ENCODE measurements around the gene TRAF3IP3. TPM values are rescaled to one million over a fixed set of nuclear protein-coding genes. Genes with fewer than 3 reads are reported as not detected.

The TRAF3IP3 gene
- total and polyA plus RNA-seq, 2 donors (not counting 1 experiment from before 2014, with no cell fraction given), result 262 to 344 TPM

GRCh38 chr1:209755256-209755655, 597 bp upstream of the TRAF3IP3 start:
- Histone ChIP-seq H2AFZ (ENCODE audit: insufficient read depth, low read depth, low read length, poor library complexity, severe bottlenecking) (peak overlapping the region; percentile 68), H3K27me3 (replicated peaks in 1 of 4; ENCODE audit: control extremely low read depth in 1 of 4, control insufficient read depth in 3 of 4, insufficient read depth in 4 of 4, low read length in 3 of 4) (no peaks in the 10 kb centered on the region), H3K4me3 (ENCODE audit: control extremely low read depth in 1 of 5, extremely low read depth in 1 of 5, insufficient read depth in 1 of 5, low read depth in 2 of 5, low read length in 4 of 5) (peak overlapping the region in 2 of 5 experiments; percentile 59 to 80), H4K20me1 (ENCODE audit: control insufficient read depth, insufficient read depth, low read length, poor library complexity, severe bottlenecking) (peaks cover 26% of the 10 kb centered on the region), H3K9ac (ENCODE audit: low read length) (peak overlapping the region; percentile 84), H3K4me1 (ENCODE audit: control insufficient read depth in 2 of 2, insufficient read depth in 2 of 2, low read length in 2 of 2) (peaks cover 62 to 79% of the 10 kb centered on the region in 2 donors), H3K36me3 (replicated peaks in 1 of 2; ENCODE audit: control extremely low read depth in 1 of 2, control insufficient read depth in 1 of 2, extremely low read depth in 1 of 2, insufficient read depth in 2 of 2, low read length in 1 of 2) (peaks cover 2 to 24% of the 10 kb centered on the region in 2 experiments), H3K27ac (ENCODE audit: low read length in 2 of 2) (peak overlapping the region; percentile 67 to 86), H3K9me3 (ENCODE audit: control extremely low read depth in 1 of 3, control insufficient read depth in 2 of 3, insufficient read depth in 1 of 3, low read length in 2 of 3) (no peaks in the 10 kb centered on the region), H3K79me2 (ENCODE audit: control insufficient read depth, insufficient read depth, low read length) (peaks cover 50% of the 10 kb centered on the region), H3K4me2 (replicated peaks; ENCODE audit: low read depth, low read length, poor library complexity, severe bottlenecking) (peak overlapping the region; percentile 72)
- H3K4me1 Mint-ChIP-seq, result peaks cover 66% of the 10 kb centered on the region
- H3K9me3 Mint-ChIP-seq (ENCODE audit: insufficient read depth), result no peaks in the 10 kb centered on the region
- H3K27ac Mint-ChIP-seq, result peak overlapping the region; percentile 95
- ChIA-PET CTCF (interaction anchor here (0.9 to 3.5 kb wide), 8 partner anchors 11 to 185 kb away, joined by 3 to 14 read pairs (median 6); partner anchors contain the start of genes C1orf74 and UTP25), POLR2A (interaction anchor here (0.9 to 4.0 kb wide), 6 partner anchors 13 to 1674 kb away, joined by 3 to 40 read pairs (median 6); partner anchors contain the start of genes C1orf74, IRF6 and UTP25)
- ATAC-seq (ENCODE audit: low read depth) (no peak), DNase-seq (no peak)
- H3K4me3 Mint-ChIP-seq, result peak overlapping the region; percentile 92
- H3K27me3 Mint-ChIP-seq, result no peaks in the 10 kb centered on the region
- intact Hi-C loops (cut with micrococcal nuclease), result loop anchor here (10.0 kb wide), 1 partner anchor 80 kb away; the partner anchor contains the start of gene G0S2
- WGBS (ENCODE audit: insufficient coverage), result no CpG with 5 or more reads among the region's 1 CpG
- no peak for TF ChIP-seq EZH2 (IDR thresholded peaks at IDR 0.05; ENCODE audit: borderline replicate concordance, insufficient read depth, low read depth, low read length, poor library complexity, severe bottlenecking)
- TF ChIP-seq, protein P1, sequence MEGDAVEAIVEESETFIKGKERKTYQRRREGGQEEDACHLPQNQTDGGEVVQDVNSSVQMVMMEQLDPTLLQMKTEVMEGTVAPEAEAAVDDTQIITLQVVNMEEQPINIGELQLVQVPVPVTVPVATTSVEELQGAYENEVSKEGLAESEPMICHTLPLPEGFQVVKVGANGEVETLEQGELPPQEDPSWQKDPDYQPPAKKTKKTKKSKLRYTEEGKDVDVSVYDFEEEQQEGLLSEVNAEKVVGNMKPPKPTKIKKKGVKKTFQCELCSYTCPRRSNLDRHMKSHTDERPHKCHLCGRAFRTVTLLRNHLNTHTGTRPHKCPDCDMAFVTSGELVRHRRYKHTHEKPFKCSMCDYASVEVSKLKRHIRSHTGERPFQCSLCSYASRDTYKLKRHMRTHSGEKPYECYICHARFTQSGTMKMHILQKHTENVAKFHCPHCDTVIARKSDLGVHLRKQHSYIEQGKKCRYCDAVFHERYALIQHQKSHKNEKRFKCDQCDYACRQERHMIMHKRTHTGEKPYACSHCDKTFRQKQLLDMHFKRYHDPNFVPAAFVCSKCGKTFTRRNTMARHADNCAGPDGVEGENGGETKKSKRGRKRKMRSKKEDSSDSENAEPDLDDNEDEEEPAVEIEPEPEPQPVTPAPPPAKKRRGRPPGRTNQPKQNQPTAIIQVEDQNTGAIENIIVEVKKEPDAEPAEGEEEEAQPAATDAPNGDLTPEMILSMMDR (IDR thresholded peaks at IDR 0.05), result no peak
